ENCODE results near the gene OTUD1.

The OTUD1 gene

GRCh38 chr10:23403278-23403677 is 35.6 kb upstream of the OTUD1 start:
- H3K4ac ChIP-seq (ENCODE audit: low read length): no peak overlapping the region
- no peak overlapping the region for H4K91ac ChIP-seq (ENCODE audit: low read depth, low read length, poor library complexity)

GRCh38 chr10:23403719-23404118 is 35.2 kb upstream of the OTUD1 start:
- H2AFZ ChIP-seq (ENCODE audit: low read length): no peak overlapping the region
- WGBS, 2 donors (ENCODE audit: extremely low coverage in 2 of 2, insufficient read length in 2 of 2, insufficient replicate concordance in 1 of 2): no CpG with 5 or more reads among the region's 3 CpGs
- H3K4me1 ChIP-seq (ENCODE audit: control insufficient read depth in 2 of 2, insufficient read depth in 1 of 2, low read depth in 1 of 2, low read length in 2 of 2): no peaks in the 10 kb centered on the region

More at GRCh38 chr10:23403278-23403677, 35.6 kb upstream of the OTUD1 start:
- H2AFZ ChIP-seq (ENCODE audit: low read length): no peak overlapping the region
- no peaks in the 10 kb centered on the region for H3K36me3 ChIP-seq (replicated peaks in 1 of 2; ENCODE audit: control insufficient read depth in 2 of 2, insufficient read depth in 2 of 2, low read length in 2 of 2)
- no peaks in the 10 kb centered on the region for H3K9me3 ChIP-seq (replicated peaks in 1 of 2; ENCODE audit: control insufficient read depth in 2 of 2, insufficient read depth in 1 of 2, low read depth in 1 of 2, low read length in 2 of 2)
- H3K27me3 ChIP-seq (ENCODE audit: control insufficient read depth in 3 of 3, insufficient read depth in 3 of 3, low read depth in 1 of 3, low read length in 3 of 3): no peaks in the 10 kb centered on the region
- no peak overlapping the region for H2BK120ac ChIP-seq (ENCODE audit: low read depth, low read length)
- no CpG with 5 or more reads among the region's 1 CpG for WGBS, 2 donors (ENCODE audit: extremely low coverage in 2 of 2, insufficient read length in 2 of 2, insufficient replicate concordance in 1 of 2)
- H3K4me3 ChIP-seq (ENCODE audit: low read length in 2 of 2): no peak overlapping the region
- no peaks in the 10 kb centered on the region for H3K4me1 ChIP-seq (ENCODE audit: control insufficient read depth in 2 of 2, insufficient read depth in 1 of 2, low read depth in 1 of 2, low read length in 2 of 2)
- no peak overlapping the region for H2BK5ac ChIP-seq (ENCODE audit: low read length)
- H3K4me2 ChIP-seq (ENCODE audit: insufficient read depth, low read length, poor library complexity, severe bottlenecking): no peak overlapping the region
- H3K27ac ChIP-seq (replicated peaks; ENCODE audit: low read length): no peak overlapping the region
- no peak overlapping the region for H3K9ac ChIP-seq (ENCODE audit: low read depth, low read length, poor library complexity)
- no peak overlapping the region for H3K18ac ChIP-seq (ENCODE audit: low read length)
- no peak overlapping the region for H2BK15ac ChIP-seq (ENCODE audit: low read length)
- H3K79me1 ChIP-seq (ENCODE audit: low read depth, low read length): no peaks in the 10 kb centered on the region
- H4K8ac ChIP-seq (ENCODE audit: low read depth, low read length): no peak overlapping the region
- no peak overlapping the region for H2BK12ac ChIP-seq (ENCODE audit: low read length)
- H3K14ac ChIP-seq (ENCODE audit: low read length): no peak overlapping the region
- DNase-seq (ENCODE audit: low spot score): no peak
- no peak overlapping the region for H3K23ac ChIP-seq (ENCODE audit: low read depth, low read length, poor library complexity)
- H2AK5ac ChIP-seq (ENCODE audit: low read depth, low read length): no peak overlapping the region

GRCh38 chr10:23404461-23404980 is 34.4 kb upstream of the OTUD1 start:
- H3K9me3 ChIP-seq (replicated peaks in 1 of 2; ENCODE audit: control insufficient read depth in 2 of 2, insufficient read depth in 1 of 2, low read depth in 1 of 2, low read length in 2 of 2): no peaks in the 10 kb centered on the region
- no peaks in the 10 kb centered on the region for H3K79me1 ChIP-seq (ENCODE audit: low read depth, low read length)
- no peaks in the 10 kb centered on the region for H3K27me3 ChIP-seq (ENCODE audit: control insufficient read depth in 3 of 3, insufficient read depth in 3 of 3, low read depth in 1 of 3, low read length in 3 of 3)
- H3K9ac ChIP-seq (ENCODE audit: low read depth, low read length, poor library complexity): no peak overlapping the region
- no peak overlapping the region for H2AK5ac ChIP-seq (ENCODE audit: low read depth, low read length)
- no peak overlapping the region for H2BK12ac ChIP-seq (ENCODE audit: low read length)
- no peak overlapping the region for H4K91ac ChIP-seq (ENCODE audit: low read depth, low read length, poor library complexity)
- no peak overlapping the region for H3K18ac ChIP-seq (ENCODE audit: low read length)
- H2BK120ac ChIP-seq (ENCODE audit: low read depth, low read length): no peak overlapping the region
- no peak overlapping the region for H2BK15ac ChIP-seq (ENCODE audit: low read length)
- no peaks in the 10 kb centered on the region for H3K36me3 ChIP-seq (replicated peaks in 1 of 2; ENCODE audit: control insufficient read depth in 2 of 2, insufficient read depth in 2 of 2, low read length in 2 of 2)
- no peaks in the 10 kb centered on the region for H3K4me1 ChIP-seq (ENCODE audit: control insufficient read depth in 2 of 2, insufficient read depth in 1 of 2, low read depth in 1 of 2, low read length in 2 of 2)
- H3K23ac ChIP-seq (ENCODE audit: low read depth, low read length, poor library complexity): no peak overlapping the region
- no peak overlapping the region for H2BK5ac ChIP-seq (ENCODE audit: low read length)
- no peak overlapping the region for H2AFZ ChIP-seq (ENCODE audit: low read length)
- no peak overlapping the region for H3K14ac ChIP-seq (ENCODE audit: low read length)
- no peak overlapping the region for H3K4ac ChIP-seq (ENCODE audit: low read length)
- no peak overlapping the region for H3K27ac ChIP-seq (replicated peaks; ENCODE audit: low read length)
- no peak overlapping the region for H3K4me2 ChIP-seq (ENCODE audit: insufficient read depth, low read length, poor library complexity, severe bottlenecking)
- no peak overlapping the region for H3K4me3 ChIP-seq (ENCODE audit: low read length in 2 of 2)
- WGBS, 2 donors (ENCODE audit: extremely low coverage in 2 of 2, insufficient read length in 2 of 2, insufficient replicate concordance in 1 of 2): no CpG with 5 or more reads among the region's 5 CpGs
- H4K8ac ChIP-seq (ENCODE audit: low read depth, low read length): no peak overlapping the region
- DNase-seq (ENCODE audit: low spot score): no peak

More at GRCh38 chr10:23403719-23404118, 35.2 kb upstream of the OTUD1 start:
- Histone ChIP-seq H2BK5ac (ENCODE audit: low read length) (no peak overlapping the region), H4K91ac (ENCODE audit: low read depth, low read length, poor library complexity) (no peak overlapping the region), H2AK5ac (ENCODE audit: low read depth, low read length) (no peak overlapping the region), H3K4me3 (ENCODE audit: low read length in 2 of 2) (no peak overlapping the region), H3K27ac (replicated peaks; ENCODE audit: low read length) (no peak overlapping the region), H3K23ac (ENCODE audit: low read depth, low read length, poor library complexity) (no peak overlapping the region), H3K27me3 (ENCODE audit: control insufficient read depth in 3 of 3, insufficient read depth in 3 of 3, low read depth in 1 of 3, low read length in 3 of 3) (no peaks in the 10 kb centered on the region), H3K9ac (ENCODE audit: low read depth, low read length, poor library complexity) (no peak overlapping the region), H3K14ac (ENCODE audit: low read length) (no peak overlapping the region), H3K18ac (ENCODE audit: low read length) (no peak overlapping the region), H4K8ac (ENCODE audit: low read depth, low read length) (no peak overlapping the region), H2BK12ac (ENCODE audit: low read length) (no peak overlapping the region), H2BK15ac (ENCODE audit: low read length) (no peak overlapping the region), H3K4ac (ENCODE audit: low read length) (no peak overlapping the region), H2BK120ac (ENCODE audit: low read depth, low read length) (no peak overlapping the region), H3K79me1 (ENCODE audit: low read depth, low read length) (no peaks in the 10 kb centered on the region), H3K9me3 (replicated peaks in 1 of 2; ENCODE audit: control insufficient read depth in 2 of 2, insufficient read depth in 1 of 2, low read depth in 1 of 2, low read length in 2 of 2) (no peaks in the 10 kb centered on the region), H3K4me2 (ENCODE audit: insufficient read depth, low read length, poor library complexity, severe bottlenecking) (no peak overlapping the region), H3K36me3 (replicated peaks in 1 of 2; ENCODE audit: control insufficient read depth in 2 of 2, insufficient read depth in 2 of 2, low read length in 2 of 2) (no peaks in the 10 kb centered on the region)
- DNase-seq (ENCODE audit: low spot score): no peak

GRCh38 chr10:23405540-23405939 is 33.3 kb upstream of the OTUD1 start:
- H3K4ac ChIP-seq (ENCODE audit: low read length): no peak overlapping the region
- H3K9ac ChIP-seq (ENCODE audit: low read depth, low read length, poor library complexity): no peak overlapping the region
- no peak overlapping the region for H3K27ac ChIP-seq (replicated peaks; ENCODE audit: low read length)
- no peak overlapping the region for H3K14ac ChIP-seq (ENCODE audit: low read length)
- H3K4me3 ChIP-seq (ENCODE audit: low read length in 2 of 2): no peak overlapping the region
- no peak overlapping the region for H3K18ac ChIP-seq (ENCODE audit: low read length)
- no peak overlapping the region for H2BK15ac ChIP-seq (ENCODE audit: low read length)
- H2AFZ ChIP-seq (ENCODE audit: low read length): no peak overlapping the region
- DNase-seq (ENCODE audit: low spot score): no peak
- no peaks in the 10 kb centered on the region for H3K9me3 ChIP-seq (replicated peaks in 1 of 2; ENCODE audit: control insufficient read depth in 2 of 2, insufficient read depth in 1 of 2, low read depth in 1 of 2, low read length in 2 of 2)
- H3K4me1 ChIP-seq (ENCODE audit: control insufficient read depth in 2 of 2, insufficient read depth in 1 of 2, low read depth in 1 of 2, low read length in 2 of 2): no peaks in the 10 kb centered on the region
- no peak overlapping the region for H2BK120ac ChIP-seq (ENCODE audit: low read depth, low read length)
- no peak overlapping the region for H2BK12ac ChIP-seq (ENCODE audit: low read length)
- no peak overlapping the region for H4K91ac ChIP-seq (ENCODE audit: low read depth, low read length, poor library complexity)
- no CpG with 5 or more reads among the region's 3 CpGs for WGBS, 2 donors (ENCODE audit: extremely low coverage in 2 of 2, insufficient read length in 2 of 2, insufficient replicate concordance in 1 of 2)
- no peak overlapping the region for H4K8ac ChIP-seq (ENCODE audit: low read depth, low read length)
- no peaks in the 10 kb centered on the region for H3K27me3 ChIP-seq (ENCODE audit: control insufficient read depth in 3 of 3, insufficient read depth in 3 of 3, low read depth in 1 of 3, low read length in 3 of 3)
- no peak overlapping the region for H2AK5ac ChIP-seq (ENCODE audit: low read depth, low read length)
- H2BK5ac ChIP-seq (ENCODE audit: low read length): no peak overlapping the region
- H3K79me1 ChIP-seq (ENCODE audit: low read depth, low read length): no peaks in the 10 kb centered on the region
- no peak overlapping the region for H3K23ac ChIP-seq (ENCODE audit: low read depth, low read length, poor library complexity)
- no peak overlapping the region for H3K4me2 ChIP-seq (ENCODE audit: insufficient read depth, low read length, poor library complexity, severe bottlenecking)
- H3K36me3 ChIP-seq (replicated peaks in 1 of 2; ENCODE audit: control insufficient read depth in 2 of 2, insufficient read depth in 2 of 2, low read length in 2 of 2): no peaks in the 10 kb centered on the region
